Gastrocnemius medialis (tissue), 4 donors: ENCODE measurements around the gene MAPK12.

Experiments used
- POLR2A ChIP-seq, 2 donors: fragments of 450-650 bp; IDR thresholded peaks; one replicate each; pipeline ENCODE4 v1.6.1; 2017; ENCODE audit warnings: antibody characterized with exemption in 2 of 2, mild to moderate bottlenecking in 2 of 2, moderate library complexity in 2 of 2
- TF ChIP-seq, protein P1 (sequence below), 5 experiments: fragments of 450-650 bp in 3 of 5; fragments of 200-600 bp in 2 of 5; sonication (generic) in 2 of 5; IDR thresholded peaks in 4 of 5; conservative IDR thresholded peaks in 1 of 5; 1 replicate in 4 of 5; 2 replicates in 1 of 5; pipeline ENCODE4 v1.5.1; 2016 to 2019; ENCODE audit warnings: antibody characterized with exemption in 5 of 5, mild to moderate bottlenecking in 3 of 5, moderate library complexity in 3 of 5

DNA sequence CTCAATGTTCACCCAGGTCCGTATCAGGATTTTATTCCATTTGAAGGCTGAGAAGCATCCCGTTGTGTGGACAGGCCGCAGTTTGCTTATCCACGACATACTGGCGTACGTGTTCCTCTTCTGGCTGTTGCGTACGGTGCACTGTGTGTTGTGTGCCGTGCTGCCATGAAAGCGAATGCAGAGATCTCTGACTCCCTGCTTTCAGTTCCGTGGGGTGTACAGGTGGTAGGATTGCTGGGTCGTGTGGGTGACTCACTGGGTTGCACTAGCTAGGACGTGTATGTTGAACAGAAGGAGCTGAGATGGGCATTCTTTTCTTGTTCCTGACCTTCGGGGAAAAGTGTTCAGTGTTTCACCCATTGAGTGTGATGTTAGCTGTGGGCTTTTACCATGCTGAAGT lies 50.3 kb downstream of the MAPK12 start:
- TF ChIP-seq, protein P1, sequence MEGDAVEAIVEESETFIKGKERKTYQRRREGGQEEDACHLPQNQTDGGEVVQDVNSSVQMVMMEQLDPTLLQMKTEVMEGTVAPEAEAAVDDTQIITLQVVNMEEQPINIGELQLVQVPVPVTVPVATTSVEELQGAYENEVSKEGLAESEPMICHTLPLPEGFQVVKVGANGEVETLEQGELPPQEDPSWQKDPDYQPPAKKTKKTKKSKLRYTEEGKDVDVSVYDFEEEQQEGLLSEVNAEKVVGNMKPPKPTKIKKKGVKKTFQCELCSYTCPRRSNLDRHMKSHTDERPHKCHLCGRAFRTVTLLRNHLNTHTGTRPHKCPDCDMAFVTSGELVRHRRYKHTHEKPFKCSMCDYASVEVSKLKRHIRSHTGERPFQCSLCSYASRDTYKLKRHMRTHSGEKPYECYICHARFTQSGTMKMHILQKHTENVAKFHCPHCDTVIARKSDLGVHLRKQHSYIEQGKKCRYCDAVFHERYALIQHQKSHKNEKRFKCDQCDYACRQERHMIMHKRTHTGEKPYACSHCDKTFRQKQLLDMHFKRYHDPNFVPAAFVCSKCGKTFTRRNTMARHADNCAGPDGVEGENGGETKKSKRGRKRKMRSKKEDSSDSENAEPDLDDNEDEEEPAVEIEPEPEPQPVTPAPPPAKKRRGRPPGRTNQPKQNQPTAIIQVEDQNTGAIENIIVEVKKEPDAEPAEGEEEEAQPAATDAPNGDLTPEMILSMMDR (IDR thresholded peaks at IDR 0.05 in 4 of 5, conservative IDR thresholded peaks at IDR 0.05 in 1 of 5), result no peak
- no peak for TF ChIP-seq POLR2A (IDR thresholded peaks at IDR 0.05)
